Activated effector memory CD4-positive, alpha-beta T cell treated with Interleukin-2 at 50 U/mL for 16 hours (primary cell): ENCODE data around the gene RNF213.
"Not testable (repeated sequence)": the region's sequence is repeated elsewhere in the genome, so short reads cannot be mapped to it uniquely, and the experiment has no call there.

Experiments
- DNase-seq: peaks from one replicate; pipeline ENCODE4 v3.0.0-alpha.2; 2020

Gene RNF213

GRCh38 chr17:80274331-80274730 is 13.7 kb downstream of the RNF213 start:
- DNase-seq, result no peak

GRCh38 chr17:80274871-80275449 is 14.3 kb downstream of the RNF213 start:
- no peak for DNase-seq

GRCh38 chr17:80275857-80276256 is 15.2 kb downstream of the RNF213 start:
- not testable (repeated sequence) for DNase-seq

- no peak for DNase-seq
These were observed 17.4 kb downstream of the RNF213 start for GRCh38 chr17:80277751-80278671.

GRCh38 chr17:80279895-80280294 is 19.2 kb downstream of the RNF213 start:
- no peak for DNase-seq

GRCh38 chr17:80281516-80281915 is 20.9 kb downstream of the RNF213 start:
- no peak for DNase-seq

- DNase-seq, result no peak
These were observed 22.6 kb downstream of the RNF213 start for GRCh38 chr17:80283116-80283852.

GRCh38 chr17:80284631-80285030 is 24.0 kb downstream of the RNF213 start:
- no peak for DNase-seq

- DNase-seq, result no peak
These were observed 24.7 kb downstream of the RNF213 start for GRCh38 chr17:80285237-80285920.

- no peak for DNase-seq
These were observed 25.9 kb downstream of the RNF213 start for GRCh38 chr17:80286638-80286960.

GRCh38 chr17:80287038-80287437 is 26.4 kb downstream of the RNF213 start:
- DNase-seq, result no peak

- DNase-seq, result no peak
These were observed 27.3 kb downstream of the RNF213 start for GRCh38 chr17:80287806-80288567.

GRCh38 chr17:80289616-80290015 is 29.0 kb downstream of the RNF213 start:
- no peak for DNase-seq

- no peak for DNase-seq
These were observed 29.5 kb downstream of the RNF213 start for GRCh38 chr17:80290156-80290555.

- no peak for DNase-seq
These were observed 30.6 kb downstream of the RNF213 start for GRCh38 chr17:80291260-80291659.

- no peak for DNase-seq
These were observed 31.2 kb downstream of the RNF213 start for GRCh38 chr17:80291691-80292487.

GRCh38 chr17:80292521-80292971 is 31.9 kb downstream of the RNF213 start:
- DNase-seq, result no peak

GRCh38 chr17:80294210-80294609 is 33.6 kb downstream of the RNF213 start:
- DNase-seq, result no peak

- no peak for DNase-seq
These were observed 34.0 kb downstream of the RNF213 start for GRCh38 chr17:80294653-80295052.

GRCh38 chr17:80295146-80295545 is 34.5 kb downstream of the RNF213 start:
- no peak for DNase-seq

- no peak for DNase-seq
These were observed 34.9 kb downstream of the RNF213 start for GRCh38 chr17:80295559-80295958.
